GM06990 (cell line): ENCODE results near the gene CASZ1.

Experiments
- DNase-seq: peaks from one replicate; pipeline ENCODE4 v3.0.0-alpha.2; 2011; ENCODE audit not compliant: insufficient read length; ENCODE audit errors: extremely low read depth
- H3K27me3 ChIP-seq: replicated peaks from 2 replicates; pipeline ENCODE4 v1.6.0; 2011; ENCODE audit warnings: low read length; ENCODE audit not compliant: control insufficient read depth, insufficient read depth
- H3K36me3 ChIP-seq: 2 replicates; pipeline ENCODE4 v1.5.1; 2011; ENCODE audit warnings: low read length; ENCODE audit not compliant: control insufficient read depth, insufficient read depth
- H3K4me3 ChIP-seq: replicated peaks from 2 replicates; pipeline ENCODE4 v1.5.1; 2011; ENCODE audit warnings: low read depth, mild to moderate bottlenecking, control low read depth, low read length
- TF ChIP-seq, protein P1 (sequence below): IDR thresholded peaks from 2 replicates; pipeline ENCODE4 v1.5.1; 2011; ENCODE audit warnings: low read length, control low read depth, mild to moderate bottlenecking, inconsistent platforms; ENCODE audit not compliant: insufficient read depth, poor library complexity, severe bottlenecking

Gene CASZ1

GRCh38 chr1:10592373-10592772 lies 204.1 kb downstream of the CASZ1 start:
- H3K27me3 ChIP-seq, result no peaks in the 10 kb centered on the region

DNA sequence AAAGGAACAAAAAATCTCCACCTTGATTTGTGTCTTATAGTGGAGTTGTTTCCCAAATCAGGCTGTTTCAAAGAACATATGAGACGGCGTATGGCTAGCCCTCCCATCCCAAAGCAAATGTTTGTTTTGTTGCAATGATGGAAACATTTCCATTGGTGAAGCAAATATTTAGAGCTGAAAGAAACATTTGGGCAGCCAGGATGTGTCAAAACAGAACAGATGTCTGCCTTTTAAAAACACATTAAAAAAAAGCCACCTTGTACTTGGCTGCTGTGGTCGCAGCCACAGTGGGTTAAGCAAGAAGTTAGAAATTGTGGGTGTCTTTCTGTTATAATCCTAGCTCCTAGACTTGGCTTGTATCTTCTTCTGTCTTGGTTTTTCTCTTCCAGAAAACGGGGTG lies 205.4 kb downstream of the CASZ1 start:
- Histone ChIP-seq H3K36me3 (no peaks in the 10 kb centered on the region), H3K27me3 (no peaks in the 10 kb centered on the region), H3K4me3 (no peak overlapping the region)
- DNase-seq, result no peak
- TF ChIP-seq, protein P1, sequence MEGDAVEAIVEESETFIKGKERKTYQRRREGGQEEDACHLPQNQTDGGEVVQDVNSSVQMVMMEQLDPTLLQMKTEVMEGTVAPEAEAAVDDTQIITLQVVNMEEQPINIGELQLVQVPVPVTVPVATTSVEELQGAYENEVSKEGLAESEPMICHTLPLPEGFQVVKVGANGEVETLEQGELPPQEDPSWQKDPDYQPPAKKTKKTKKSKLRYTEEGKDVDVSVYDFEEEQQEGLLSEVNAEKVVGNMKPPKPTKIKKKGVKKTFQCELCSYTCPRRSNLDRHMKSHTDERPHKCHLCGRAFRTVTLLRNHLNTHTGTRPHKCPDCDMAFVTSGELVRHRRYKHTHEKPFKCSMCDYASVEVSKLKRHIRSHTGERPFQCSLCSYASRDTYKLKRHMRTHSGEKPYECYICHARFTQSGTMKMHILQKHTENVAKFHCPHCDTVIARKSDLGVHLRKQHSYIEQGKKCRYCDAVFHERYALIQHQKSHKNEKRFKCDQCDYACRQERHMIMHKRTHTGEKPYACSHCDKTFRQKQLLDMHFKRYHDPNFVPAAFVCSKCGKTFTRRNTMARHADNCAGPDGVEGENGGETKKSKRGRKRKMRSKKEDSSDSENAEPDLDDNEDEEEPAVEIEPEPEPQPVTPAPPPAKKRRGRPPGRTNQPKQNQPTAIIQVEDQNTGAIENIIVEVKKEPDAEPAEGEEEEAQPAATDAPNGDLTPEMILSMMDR, result no peak

More at GRCh38 chr1:10592373-10592772, 204.1 kb downstream of the CASZ1 start:
- no peak for DNase-seq
- Histone ChIP-seq H3K36me3 (no peaks in the 10 kb centered on the region), H3K4me3 (no peak overlapping the region)
- TF ChIP-seq, protein P1, result no peak

- no peaks in the 10 kb centered on the region for H3K36me3 ChIP-seq
- no peak overlapping the region for H3K4me3 ChIP-seq
- no peaks in the 10 kb centered on the region for H3K27me3 ChIP-seq
- no peak for DNase-seq
- TF ChIP-seq, protein P1, result no peak
Measured at GRCh38 chr1:10589074-10589473, 207.4 kb downstream of the CASZ1 start.

- DNase-seq, result no peak
- Histone ChIP-seq H3K4me3 (no peak overlapping the region), H3K27me3 (no peaks in the 10 kb centered on the region), H3K36me3 (no peaks in the 10 kb centered on the region)
- TF ChIP-seq, protein P1, result no peak
Measured at GRCh38 chr1:10588640-10589039, 207.8 kb downstream of the CASZ1 start.
